ENCODE data around the gene CATSPERZ.

DNA sequence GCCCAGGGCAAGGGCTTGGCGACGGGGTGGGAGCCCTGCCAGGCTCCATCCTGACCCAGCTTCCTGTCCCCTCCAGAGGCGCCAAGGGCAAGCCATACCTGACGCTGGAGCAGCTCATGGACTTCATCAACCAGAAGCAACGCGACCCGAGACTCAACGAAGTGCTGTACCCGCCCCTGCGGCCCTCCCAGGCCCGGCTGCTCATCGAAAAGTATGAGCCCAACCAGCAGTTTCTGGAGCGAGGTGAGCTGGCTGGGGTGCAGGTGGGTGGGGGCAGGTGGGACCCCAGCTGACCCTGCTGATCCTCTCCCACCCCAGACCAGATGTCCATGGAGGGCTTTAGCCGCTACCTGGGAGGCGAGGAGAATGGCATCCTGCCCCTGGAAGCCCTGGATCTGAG lies 43.9 kb upstream of the CATSPERZ start:
- TF ChIP-seq, protein P1, sequence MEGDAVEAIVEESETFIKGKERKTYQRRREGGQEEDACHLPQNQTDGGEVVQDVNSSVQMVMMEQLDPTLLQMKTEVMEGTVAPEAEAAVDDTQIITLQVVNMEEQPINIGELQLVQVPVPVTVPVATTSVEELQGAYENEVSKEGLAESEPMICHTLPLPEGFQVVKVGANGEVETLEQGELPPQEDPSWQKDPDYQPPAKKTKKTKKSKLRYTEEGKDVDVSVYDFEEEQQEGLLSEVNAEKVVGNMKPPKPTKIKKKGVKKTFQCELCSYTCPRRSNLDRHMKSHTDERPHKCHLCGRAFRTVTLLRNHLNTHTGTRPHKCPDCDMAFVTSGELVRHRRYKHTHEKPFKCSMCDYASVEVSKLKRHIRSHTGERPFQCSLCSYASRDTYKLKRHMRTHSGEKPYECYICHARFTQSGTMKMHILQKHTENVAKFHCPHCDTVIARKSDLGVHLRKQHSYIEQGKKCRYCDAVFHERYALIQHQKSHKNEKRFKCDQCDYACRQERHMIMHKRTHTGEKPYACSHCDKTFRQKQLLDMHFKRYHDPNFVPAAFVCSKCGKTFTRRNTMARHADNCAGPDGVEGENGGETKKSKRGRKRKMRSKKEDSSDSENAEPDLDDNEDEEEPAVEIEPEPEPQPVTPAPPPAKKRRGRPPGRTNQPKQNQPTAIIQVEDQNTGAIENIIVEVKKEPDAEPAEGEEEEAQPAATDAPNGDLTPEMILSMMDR (IDR thresholded peaks at IDR 0.05; ENCODE audit: extremely low read depth in 1 of 2, insufficient read depth in 1 of 2, low read depth in 1 of 2, low read length in 2 of 2): no peak
- TF ChIP-seq POLR2AphosphoS5 (IDR thresholded peaks at IDR 0.05; ENCODE audit: insufficient read depth, low read depth, low read length) (no peak), POLR2A (IDR thresholded peaks at IDR 0.05; ENCODE audit: low read depth, low read length) (no peak), FOS (IDR thresholded peaks at IDR 0.05; ENCODE audit: borderline replicate concordance, insufficient read depth, low read length) (no peak), EZH2 (IDR thresholded peaks at IDR 0.05; ENCODE audit: borderline replicate concordance, low read depth, low read length, severe bottlenecking) (no peak)

Measured in endothelial cell of umbilical vein (primary cell).